Fibroblast of the conjunctiva (primary cell): ENCODE data around the gene UIMC1.
"Not testable (repeated sequence)": the region's sequence is repeated elsewhere in the genome, so short reads cannot be mapped to it uniquely, and the experiment has no call there.

Experiments used
- DNase-seq: peaks from one replicate; pipeline ENCODE4 v3.0.0-alpha.2; 2010; ENCODE audit warnings: low read depth

Gene UIMC1

GRCh38 chr5:176883700-176884570 is 122.6 kb downstream of the UIMC1 start:
- DNase-seq: no peak

- DNase-seq: no peak
These were observed 124.0 kb downstream of the UIMC1 start for GRCh38 chr5:176882567-176882903.

GRCh38 chr5:176881816-176882566 is 124.6 kb downstream of the UIMC1 start:
- DNase-seq: no peak

GRCh38 chr5:176881021-176881749 is 125.4 kb downstream of the UIMC1 start:
- DNase-seq: no peak

GRCh38 chr5:176880366-176881020 is 126.1 kb downstream of the UIMC1 start:
- no peak for DNase-seq

GRCh38 chr5:176879663-176880361 is 126.8 kb downstream of the UIMC1 start:
- DNase-seq: no peak

GRCh38 chr5:176878906-176879662 is 127.5 kb downstream of the UIMC1 start:
- DNase-seq: no peak

GRCh38 chr5:176878463-176878862 is 128.1 kb downstream of the UIMC1 start:
- no peak for DNase-seq

- DNase-seq: no peak
These were observed 128.7 kb downstream of the UIMC1 start for GRCh38 chr5:176877793-176878331.

GRCh38 chr5:176876506-176877431 is 129.8 kb downstream of the UIMC1 start:
- DNase-seq: no peak

- no peak for DNase-seq
These were observed 130.6 kb downstream of the UIMC1 start for GRCh38 chr5:176875783-176876505.

- no peak for DNase-seq
These were observed 131.5 kb downstream of the UIMC1 start for GRCh38 chr5:176875014-176875550.

- DNase-seq: no peak
These were observed 132.3 kb downstream of the UIMC1 start for GRCh38 chr5:176874198-176874780.

- no peak for DNase-seq
These were observed 132.9 kb downstream of the UIMC1 start for GRCh38 chr5:176873541-176874172.

GRCh38 chr5:176873011-176873410 is 133.6 kb downstream of the UIMC1 start:
- not testable (repeated sequence) for DNase-seq

GRCh38 chr5:176872586-176872985 is 134.0 kb downstream of the UIMC1 start:
- DNase-seq: not testable (repeated sequence)

- not testable (repeated sequence) for DNase-seq
These were observed 135.9 kb downstream of the UIMC1 start for GRCh38 chr5:176870644-176871043.
